ENCODE results near the gene POU2F3.

POU2F3 gene

DNA sequence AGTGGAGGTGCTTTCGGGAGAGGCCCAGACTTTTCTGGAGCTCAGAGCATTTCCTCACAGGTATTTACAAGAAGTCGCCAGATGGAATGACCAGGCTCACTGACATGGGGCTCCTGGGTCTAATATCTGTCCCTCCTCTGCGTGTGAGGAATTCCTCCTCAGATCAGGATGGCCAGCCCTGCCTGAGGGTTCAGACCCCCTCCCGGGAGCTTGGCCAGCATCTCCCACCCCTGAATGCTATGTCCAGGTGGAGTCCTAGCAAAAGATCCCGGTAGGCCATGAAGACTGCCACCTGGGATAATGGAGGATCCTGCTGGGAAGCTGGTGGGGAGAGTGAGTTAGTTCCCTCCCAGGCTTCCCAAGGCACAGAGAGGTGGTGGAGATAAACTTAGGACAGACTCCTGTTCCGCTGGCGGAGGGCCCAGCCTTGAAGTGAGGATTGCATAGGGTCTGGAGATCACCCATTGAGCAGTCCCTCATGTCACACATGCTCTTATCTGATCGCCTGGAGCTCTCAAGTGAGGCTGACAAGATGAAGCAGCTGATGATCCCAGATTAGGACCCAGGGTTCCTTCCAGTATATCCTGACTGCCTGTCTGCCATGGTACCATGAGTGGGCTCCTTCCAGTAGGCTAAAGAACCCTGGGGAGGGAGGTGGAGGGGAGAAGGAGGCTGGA lies 23.4 kb upstream of the POU2F3 start:
- no peak for TF ChIP-seq CTCF (IDR thresholded peaks at IDR 0.05; ENCODE audit: insufficient read depth, missing control alignments)
- DNase-seq (ENCODE audit: insufficient read length, low spot score) = no peak
- no peak for FAIRE-seq

DNA sequence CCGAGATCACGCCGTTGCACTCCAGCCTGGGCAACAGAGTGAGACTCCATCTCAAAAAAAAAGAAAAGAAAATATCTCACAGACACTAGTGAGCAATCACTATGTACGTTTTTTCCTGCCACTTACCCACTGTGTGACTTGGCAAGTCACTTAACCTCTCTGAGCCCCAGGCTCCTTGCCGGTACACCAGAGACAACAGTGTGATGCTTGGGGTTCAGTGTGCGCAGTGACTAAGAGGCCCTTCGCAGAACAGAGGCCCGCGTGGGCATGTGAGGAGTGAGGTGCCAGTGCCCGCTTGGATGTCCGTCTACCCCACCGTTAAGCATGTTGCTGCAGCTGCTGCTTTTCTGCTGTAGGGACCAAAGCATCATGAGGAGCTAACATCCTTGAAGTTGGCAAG lies 22.4 kb upstream of the POU2F3 start:
- no peak for DNase-seq (ENCODE audit: insufficient read length, low spot score)
- FAIRE-seq = no peak
- TF ChIP-seq CTCF (IDR thresholded peaks at IDR 0.05; ENCODE audit: insufficient read depth, missing control alignments) = no peak

DNA sequence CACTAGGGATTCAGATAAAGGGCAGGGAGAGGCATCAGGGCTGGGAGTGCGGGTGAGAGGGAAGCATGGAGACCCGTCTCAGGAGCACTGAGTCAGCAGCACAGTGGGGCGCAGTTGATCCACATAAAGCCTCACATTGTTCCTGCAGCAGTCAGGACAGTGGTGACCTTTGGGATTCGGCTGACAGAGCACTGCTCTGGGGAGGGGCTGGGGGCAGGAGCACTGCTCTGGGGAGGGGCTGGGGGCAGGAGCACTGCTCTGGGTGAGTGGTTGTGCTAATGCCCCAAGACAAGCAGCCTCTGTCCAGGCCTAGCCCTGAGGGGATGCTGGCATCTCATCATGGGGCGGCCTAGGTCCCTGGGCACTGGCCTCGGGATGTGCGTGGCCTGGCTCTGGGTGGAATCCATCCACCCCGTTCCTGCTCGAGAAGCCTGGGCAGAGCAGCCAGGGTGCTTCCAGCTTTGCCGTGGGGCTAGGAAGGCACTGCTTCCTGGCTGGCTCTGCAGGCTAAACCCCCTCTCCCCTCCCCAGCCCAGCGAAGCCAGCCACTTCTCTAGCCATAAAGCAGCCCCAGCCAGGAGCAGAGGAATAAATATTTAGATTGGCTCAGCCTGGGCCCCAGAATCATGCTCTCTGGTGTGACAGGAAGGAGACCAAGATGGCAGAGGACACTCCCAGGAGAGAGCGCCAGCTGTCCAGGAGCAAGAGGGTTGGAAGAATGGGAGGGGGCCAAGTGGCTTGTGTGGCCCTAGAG lies 21.8 kb upstream of the POU2F3 start:
- TF ChIP-seq CTCF (IDR thresholded peaks at IDR 0.05; ENCODE audit: insufficient read depth, missing control alignments) = no peak
- FAIRE-seq (no peak), DNase-seq (ENCODE audit: insufficient read length, low spot score) (no peak)

DNA sequence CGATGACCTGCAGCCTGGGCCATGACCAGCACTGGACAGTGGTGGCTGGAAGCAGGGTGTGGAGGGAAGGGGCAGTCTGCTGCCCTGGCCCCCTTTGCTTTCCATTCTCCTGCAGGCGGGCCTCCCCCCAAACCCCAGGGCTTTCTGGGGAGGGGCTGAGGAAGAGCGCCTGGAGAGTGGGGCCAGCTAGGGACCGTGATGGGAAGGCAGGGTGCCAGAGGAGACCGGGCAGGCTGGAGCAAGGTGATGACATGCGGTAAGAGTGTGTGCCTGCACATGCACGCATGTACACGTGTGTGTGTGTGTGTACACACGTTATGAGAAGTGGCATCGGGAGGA lies 21.3 kb upstream of the POU2F3 start:
- FAIRE-seq (no peak), DNase-seq (ENCODE audit: insufficient read length, low spot score) (no peak)
- no peak for TF ChIP-seq CTCF (IDR thresholded peaks at IDR 0.05; ENCODE audit: insufficient read depth, missing control alignments)

- no peak for TF ChIP-seq CTCF (IDR thresholded peaks at IDR 0.05; ENCODE audit: insufficient read depth, missing control alignments)
- no peak for DNase-seq (ENCODE audit: insufficient read length, low spot score)
- FAIRE-seq = no peak
Measured at GRCh38 chr11:120219232-120219937, 20.6 kb upstream of the POU2F3 start.

DNA sequence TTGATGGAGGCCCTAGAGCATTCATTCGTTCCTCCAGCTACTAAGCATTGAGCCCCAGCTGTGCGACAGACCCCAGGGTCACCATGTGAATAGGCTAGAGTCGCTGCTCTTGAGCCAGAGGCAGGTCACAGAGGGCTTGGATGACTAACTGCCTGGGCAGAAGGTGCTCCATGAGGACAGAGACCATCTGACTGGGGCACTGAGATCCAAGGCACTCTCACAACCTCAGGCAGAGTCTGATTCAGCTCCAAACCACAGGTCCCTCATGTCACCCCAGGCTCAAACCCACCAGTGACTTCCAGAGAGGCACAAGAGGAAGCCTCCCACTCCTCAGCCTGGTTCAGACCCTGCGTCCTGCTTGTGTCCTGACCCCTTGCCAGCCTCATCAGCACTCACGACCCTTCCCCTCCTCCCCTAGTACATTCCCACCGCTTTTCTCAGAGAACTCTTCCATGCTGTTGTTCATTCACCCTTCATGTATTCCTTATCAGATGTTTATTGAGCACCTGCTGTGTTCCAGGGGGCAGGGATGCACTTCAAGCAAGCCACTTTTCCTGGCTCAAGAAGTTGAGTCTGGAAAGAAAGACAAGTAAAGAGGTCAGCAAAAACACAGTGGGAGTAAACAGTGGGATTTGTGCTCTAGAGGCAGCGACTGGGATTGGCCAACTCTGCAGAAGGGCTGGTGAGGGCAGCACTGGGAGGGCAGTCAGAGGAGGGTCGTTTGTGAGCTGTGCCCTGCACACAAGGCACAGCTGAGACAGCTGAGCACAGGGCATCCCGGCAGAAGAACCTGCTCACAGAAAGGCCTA lies 19.8 kb upstream of the POU2F3 start:
- no peak for FAIRE-seq
- DNase-seq (ENCODE audit: insufficient read length, low spot score) = no peak
- no peak for TF ChIP-seq CTCF (IDR thresholded peaks at IDR 0.05; ENCODE audit: insufficient read depth, missing control alignments)

All from D721Med (cell line).